Activated T-helper 2 cell treated with anti-CD3 and anti-CD28 coated beads, Interferon-gamma antibody, Interleukin-2, Interleukin-4, amounts not matched to agents 10 μg/mL and 5 μg/mL and 100 μg/mL, durations not matched to agents 14 hours and 24 hours and 36 hours (primary cell): ENCODE measurements around the gene OTUD5. TPM values are rescaled to one million over a fixed set of nuclear protein-coding genes. Genes with fewer than 3 reads are reported as not detected.

Experiments
- DNase-seq: peaks from one replicate; pipeline ENCODE4 v3.0.0; 2021; ENCODE audit warnings: low spot score
- H3K27ac Mint-ChIP-seq: one replicate; pipeline ENCODE4 v1.8.0; 2021; ENCODE audit warnings: mixed read lengths
- H3K27me3 Mint-ChIP-seq: one replicate; pipeline ENCODE4 v1.8.0; 2021; ENCODE audit warnings: low read depth, mixed read lengths
- H3K36me3 Mint-ChIP-seq: one replicate; pipeline ENCODE4 v1.8.0; 2021; ENCODE audit warnings: low read depth, mixed read lengths
- H3K4me1 Mint-ChIP-seq: one replicate; pipeline ENCODE4 v1.8.0; 2021; ENCODE audit warnings: low read depth, mixed read lengths
- H3K4me3 Mint-ChIP-seq: one replicate; pipeline ENCODE4 v1.8.0; 2021; ENCODE audit warnings: low read depth, mild to moderate bottlenecking, moderate library complexity, mixed read lengths
- H3K9me3 Mint-ChIP-seq: one replicate; pipeline ENCODE4 v1.8.0; 2021; ENCODE audit warnings: mixed read lengths
- intact Hi-C: fragments of 100-400 bp; cut with micrococcal nuclease; formaldehyde crosslinking; loops from one replicate; pipeline ENCODE4 v1.15.1; 2023
- total RNA-seq: library from RNA; stranded (reverse); gene quantifications from 2 replicates; pipeline ENCODE4 v1.2.3, GENCODE V29; 2022

OTUD5 gene
- total RNA-seq, 1 donor from 2014 or later: 77.9 TPM

- no peak overlapping the region for H3K27ac Mint-ChIP-seq
- no peak overlapping the region for H3K4me3 Mint-ChIP-seq
- intact Hi-C loops: no loop called here
- H3K4me1 Mint-ChIP-seq: peaks cover 12% of the 10 kb centered on the region
- H3K36me3 Mint-ChIP-seq: peaks cover 11% of the 10 kb centered on the region
- H3K27me3 Mint-ChIP-seq: no peaks in the 10 kb centered on the region
- DNase-seq: no peak
- no peaks in the 10 kb centered on the region for H3K9me3 Mint-ChIP-seq
These were observed 11.0 kb upstream of the OTUD5 start for GRCh38 chrX:48968377-48968776.

GRCh38 chrX:48966796-48967579 is 9.6 kb upstream of the OTUD5 start:
- no peak overlapping the region for H3K27ac Mint-ChIP-seq

GRCh38 chrX:48965959-48966358 is 8.6 kb upstream of the OTUD5 start:
- Mint-ChIP-seq H3K27me3 (no peaks in the 10 kb centered on the region), H3K36me3 (peaks cover 13% of the 10 kb centered on the region), H3K27ac (no peak overlapping the region), H3K9me3 (no peaks in the 10 kb centered on the region), H3K4me1 (no peaks in the 10 kb centered on the region), H3K4me3 (no peak overlapping the region)
- intact Hi-C loops: no loop called here
- DNase-seq: no peak

More at GRCh38 chrX:48966796-48967579, 9.6 kb upstream of the OTUD5 start:
- Mint-ChIP-seq H3K27me3 (no peaks in the 10 kb centered on the region), H3K9me3 (no peaks in the 10 kb centered on the region), H3K4me1 (no peaks in the 10 kb centered on the region), H3K4me3 (no peak overlapping the region), H3K36me3 (peaks cover 7% of the 10 kb centered on the region)
- intact Hi-C loops: no loop called here
- DNase-seq: no peak

GRCh38 chrX:48961585-48962091 is 4.2 kb upstream of the OTUD5 start:
- intact Hi-C loops: no loop called here
- no peak overlapping the region for H3K4me3 Mint-ChIP-seq
- no peaks in the 10 kb centered on the region for H3K9me3 Mint-ChIP-seq
- peaks cover 15% of the 10 kb centered on the region for H3K36me3 Mint-ChIP-seq
- no peak for DNase-seq
- H3K4me1 Mint-ChIP-seq: peaks cover 13% of the 10 kb centered on the region
- H3K27me3 Mint-ChIP-seq: no peaks in the 10 kb centered on the region
- H3K27ac Mint-ChIP-seq: no peak overlapping the region

GRCh38 chrX:48960291-48960690 is 2.9 kb upstream of the OTUD5 start:
- H3K4me1 Mint-ChIP-seq: peaks cover 21% of the 10 kb centered on the region
- peak overlapping the region; percentile 33 for H3K27ac Mint-ChIP-seq
- peak overlapping the region; percentile 56 for H3K4me3 Mint-ChIP-seq
- no peaks in the 10 kb centered on the region for H3K27me3 Mint-ChIP-seq
- no peak for DNase-seq
- H3K9me3 Mint-ChIP-seq: no peaks in the 10 kb centered on the region
- intact Hi-C loops: no loop called here
- peaks cover 23% of the 10 kb centered on the region for H3K36me3 Mint-ChIP-seq

- Mint-ChIP-seq H3K27me3 (no peaks in the 10 kb centered on the region), H3K4me1 (peaks cover 32% of the 10 kb centered on the region), H3K27ac (peak overlapping the region; percentile 100), H3K9me3 (no peaks in the 10 kb centered on the region), H3K36me3 (peaks cover 34% of the 10 kb centered on the region), H3K4me3 (peak overlapping the region; percentile 99)
- no peak for DNase-seq
- intact Hi-C loops: loop anchor here (1.0 to 5.0 kb wide), 5 partner anchors 41 to 221 kb away; partner anchors contain the start of genes HDAC6, PIM2, PQBP1 and TFE3
These were observed 1.3 kb upstream of the OTUD5 start for GRCh38 chrX:48958635-48959094.

- intact Hi-C loops: loop anchor here (1.0 to 5.0 kb wide), 5 partner anchors 41 to 221 kb away; partner anchors contain the start of genes HDAC6, PIM2, PQBP1 and TFE3
- H3K4me3 Mint-ChIP-seq: peak overlapping the region; percentile 99
- no peaks in the 10 kb centered on the region for H3K9me3 Mint-ChIP-seq
- H3K36me3 Mint-ChIP-seq: peaks cover 39% of the 10 kb centered on the region
- H3K27ac Mint-ChIP-seq: peak overlapping the region; percentile 100
- H3K4me1 Mint-ChIP-seq: peaks cover 34% of the 10 kb centered on the region
- DNase-seq: peak; percentile 91
- no peaks in the 10 kb centered on the region for H3K27me3 Mint-ChIP-seq
These were observed 624 bp upstream of the OTUD5 start for GRCh38 chrX:48957827-48958634.

- Mint-ChIP-seq H3K4me3 (peak overlapping the region; percentile 84), H3K27me3 (no peaks in the 10 kb centered on the region), H3K27ac (peak overlapping the region; percentile 78), H3K36me3 (peaks cover 45% of the 10 kb centered on the region), H3K9me3 (no peaks in the 10 kb centered on the region), H3K4me1 (peaks cover 40% of the 10 kb centered on the region)
- intact Hi-C loops: loop anchor here (5.0 kb wide), 4 partner anchors 40 to 220 kb away; partner anchors contain the start of genes HDAC6, PIM2, PQBP1 and TIMM17B
- peak; percentile 35 for DNase-seq
These were observed 536 bp downstream of the OTUD5 start for GRCh38 chrX:48956728-48957414.

GRCh38 chrX:48948589-48948988 is 8.8 kb downstream of the OTUD5 start:
- no peak for DNase-seq
- Mint-ChIP-seq H3K4me3 (no peak overlapping the region), H3K4me1 (peaks cover 21% of the 10 kb centered on the region), H3K36me3 (peaks cover 27% of the 10 kb centered on the region), H3K9me3 (no peaks in the 10 kb centered on the region), H3K27me3 (no peaks in the 10 kb centered on the region), H3K27ac (no peak overlapping the region)
- intact Hi-C loops: no loop called here

- Mint-ChIP-seq H3K4me3 (no peak overlapping the region), H3K4me1 (peaks cover 37% of the 10 kb centered on the region), H3K27me3 (no peaks in the 10 kb centered on the region), H3K27ac (peak overlapping the region; percentile 33), H3K36me3 (peaks cover 33% of the 10 kb centered on the region), H3K9me3 (no peaks in the 10 kb centered on the region)
- intact Hi-C loops: no loop called here
- DNase-seq: no peak
These were observed 11.7 kb downstream of the OTUD5 start for GRCh38 chrX:48945517-48946348.

GRCh38 chrX:48942895-48943294 is 14.5 kb downstream of the OTUD5 start:
- H3K27me3 Mint-ChIP-seq: no peaks in the 10 kb centered on the region
- H3K36me3 Mint-ChIP-seq: peaks cover 39% of the 10 kb centered on the region
- H3K9me3 Mint-ChIP-seq: no peaks in the 10 kb centered on the region
- intact Hi-C loops: no loop called here
- DNase-seq: no peak
- H3K27ac Mint-ChIP-seq: peak overlapping the region; percentile 95
- peaks cover 59% of the 10 kb centered on the region for H3K4me1 Mint-ChIP-seq
- peak overlapping the region; percentile 59 for H3K4me3 Mint-ChIP-seq
